Heart left ventricle (tissue), 13 donors: ENCODE results near the gene C22orf15.

Source experiments
- POLR2A ChIP-seq, 2 donors: fragments of 450-650 bp; IDR thresholded peaks; one replicate each; pipeline ENCODE4 v1.6.1; 2017; ENCODE audit warnings: antibody characterized with exemption in 2 of 2, mild to moderate bottlenecking in 2 of 2, moderate library complexity in 2 of 2
- TF ChIP-seq, protein P1 (sequence below), 12 donors: fragments of 200-600 bp; sonication (generic) in 4 of 12; IDR thresholded peaks; one replicate each; pipeline versions ENCODE4 v1.5.0 to v1.8.0; 2018 to 2022; ENCODE audit warnings: antibody characterized with exemption in 12 of 12, mild to moderate bottlenecking in 5 of 12
- donor health status: ischemic (EF 13 %, LVEDD 7.1; RV severe dilation, severe dysfunction).
- donor health status: DM: no; HTN: yes; CAD: no.
- donor health status: DM: no; HTN: no; CAD: no.
- donor health status: ischemic (EF 25% LVEDD 6.9; RV normal size, moderate dysfunction).
- donor health status: ischemic (EF 25% LVEDD 5.7; RV mildly dilated, moderate dysfunction).
- donor health status: ischemic (EF 35%, LVEDD 5.7; RV mildly dilated, moderate dysfunction).
- donor health status: nonischemic (EF 11% LVEDD 7.7; RV severe dilation, severe dysfunction).
- donor health status: DM: yes; HTN: yes; CAD: no.
- donor health status: PGD.
- donor health status: ischemic (EF 29% LVEDD 5.4; RV normal size, mild dysfunction).
- donor health status: nonischemic (EF 23%, LVEDD 6.1; RV moderate dilation, normal function).

DNA sequence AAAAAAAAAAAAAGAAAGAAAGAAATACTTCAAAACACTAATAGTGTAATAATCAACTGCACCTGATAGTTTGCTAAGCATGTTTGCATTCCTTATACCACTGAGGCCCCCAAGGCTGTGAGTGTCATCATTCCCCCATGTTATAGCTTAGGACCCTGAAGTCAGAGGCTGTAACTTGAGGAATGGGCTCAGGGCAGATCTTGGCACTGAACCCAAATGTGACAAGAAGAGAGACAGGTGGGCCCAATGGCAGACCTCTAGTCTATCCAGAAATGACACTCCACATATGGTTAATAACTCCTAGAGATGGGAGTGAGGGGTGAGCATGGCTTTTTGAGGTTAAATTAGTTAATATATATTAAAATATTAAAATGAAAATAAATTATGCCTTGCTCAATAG lies 25.1 kb upstream of the C22orf15 start:
- TF ChIP-seq, protein P1, sequence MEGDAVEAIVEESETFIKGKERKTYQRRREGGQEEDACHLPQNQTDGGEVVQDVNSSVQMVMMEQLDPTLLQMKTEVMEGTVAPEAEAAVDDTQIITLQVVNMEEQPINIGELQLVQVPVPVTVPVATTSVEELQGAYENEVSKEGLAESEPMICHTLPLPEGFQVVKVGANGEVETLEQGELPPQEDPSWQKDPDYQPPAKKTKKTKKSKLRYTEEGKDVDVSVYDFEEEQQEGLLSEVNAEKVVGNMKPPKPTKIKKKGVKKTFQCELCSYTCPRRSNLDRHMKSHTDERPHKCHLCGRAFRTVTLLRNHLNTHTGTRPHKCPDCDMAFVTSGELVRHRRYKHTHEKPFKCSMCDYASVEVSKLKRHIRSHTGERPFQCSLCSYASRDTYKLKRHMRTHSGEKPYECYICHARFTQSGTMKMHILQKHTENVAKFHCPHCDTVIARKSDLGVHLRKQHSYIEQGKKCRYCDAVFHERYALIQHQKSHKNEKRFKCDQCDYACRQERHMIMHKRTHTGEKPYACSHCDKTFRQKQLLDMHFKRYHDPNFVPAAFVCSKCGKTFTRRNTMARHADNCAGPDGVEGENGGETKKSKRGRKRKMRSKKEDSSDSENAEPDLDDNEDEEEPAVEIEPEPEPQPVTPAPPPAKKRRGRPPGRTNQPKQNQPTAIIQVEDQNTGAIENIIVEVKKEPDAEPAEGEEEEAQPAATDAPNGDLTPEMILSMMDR (IDR thresholded peaks at IDR 0.05), result no peak
- TF ChIP-seq POLR2A (IDR thresholded peaks at IDR 0.05), result no peak
